HG03469 (cell line): ENCODE data around the gene PODXL2.
"Not testable (repeated sequence)": the region's sequence is repeated elsewhere in the genome, so short reads cannot be mapped to it uniquely, and the experiment has no call there.

Source experiments
- ATAC-seq: cut with Tn5 transposase; IDR thresholded peaks from one replicate; pipeline ENCODE4 v1.9.1; 2021; ENCODE audit warnings: mild to moderate bottlenecking, moderate library complexity, moderate number of reproducible peaks; ENCODE audit not compliant: unreplicated experiment

The PODXL2 gene

GRCh38 chr3:127604546-127605165, 24.3 kb upstream of the PODXL2 start:
- ATAC-seq = no peak

- not testable (repeated sequence) for ATAC-seq
Observed at GRCh38 chr3:127605547-127605946, 23.4 kb upstream of the PODXL2 start.

- no peak for ATAC-seq
Observed at GRCh38 chr3:127606086-127606805, 22.7 kb upstream of the PODXL2 start.

DNA sequence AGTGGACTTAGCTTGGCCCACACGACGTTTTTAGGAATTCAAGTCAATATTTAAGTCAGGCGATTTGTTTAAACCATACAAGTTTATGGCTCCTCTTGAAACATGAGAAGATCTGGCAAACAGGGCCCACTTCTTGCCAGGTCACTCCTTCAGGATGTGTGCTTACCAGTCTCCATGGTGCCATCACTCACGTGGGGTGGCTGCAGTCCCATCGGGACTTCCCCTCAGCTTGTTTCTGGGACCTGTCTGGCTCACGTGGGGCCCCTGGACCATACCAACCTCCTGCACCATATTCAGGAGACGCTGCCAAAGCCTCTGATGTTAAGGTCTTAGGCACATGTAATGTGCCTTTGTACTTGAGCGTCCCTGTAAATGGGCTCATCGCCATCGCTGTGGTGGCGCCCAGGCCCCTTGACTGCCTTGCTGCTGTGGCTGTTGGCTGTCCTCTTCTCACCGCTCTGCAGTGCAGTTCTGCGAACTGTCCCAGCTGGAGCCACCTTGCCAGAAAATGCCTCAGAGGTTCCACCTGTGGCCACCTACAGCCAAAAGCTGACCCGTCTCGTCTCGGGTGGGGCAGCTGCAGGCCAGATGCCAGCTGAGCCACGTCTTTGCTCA, 21.9 kb upstream of the PODXL2 start:
- ATAC-seq = no peak

- ATAC-seq = no peak
Observed at GRCh38 chr3:127607675-127608361, 21.2 kb upstream of the PODXL2 start.

GRCh38 chr3:127608362-127608718, 20.6 kb upstream of the PODXL2 start:
- no peak for ATAC-seq

GRCh38 chr3:127610105-127610504, 18.9 kb upstream of the PODXL2 start:
- no peak for ATAC-seq

DNA sequence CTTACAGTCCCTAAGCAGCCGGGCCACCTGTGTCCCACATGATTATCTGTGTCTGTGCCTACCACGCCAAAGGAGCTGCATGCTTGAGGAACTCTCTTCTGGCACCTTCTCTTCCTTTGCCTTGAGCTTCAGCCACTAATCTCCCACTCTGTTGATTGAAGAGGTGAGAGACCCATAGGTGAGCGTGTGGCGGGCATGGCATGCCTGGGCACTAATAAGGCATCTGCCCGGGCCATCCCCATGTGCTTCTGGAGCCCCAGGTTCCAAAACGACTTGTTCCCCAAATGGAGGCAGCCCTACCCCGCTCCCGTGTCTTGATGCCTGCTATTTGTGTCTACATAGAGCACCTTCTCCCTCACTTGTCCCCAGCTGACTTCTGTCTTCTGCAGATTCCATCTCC, 17.7 kb upstream of the PODXL2 start:
- ATAC-seq = no peak

DNA sequence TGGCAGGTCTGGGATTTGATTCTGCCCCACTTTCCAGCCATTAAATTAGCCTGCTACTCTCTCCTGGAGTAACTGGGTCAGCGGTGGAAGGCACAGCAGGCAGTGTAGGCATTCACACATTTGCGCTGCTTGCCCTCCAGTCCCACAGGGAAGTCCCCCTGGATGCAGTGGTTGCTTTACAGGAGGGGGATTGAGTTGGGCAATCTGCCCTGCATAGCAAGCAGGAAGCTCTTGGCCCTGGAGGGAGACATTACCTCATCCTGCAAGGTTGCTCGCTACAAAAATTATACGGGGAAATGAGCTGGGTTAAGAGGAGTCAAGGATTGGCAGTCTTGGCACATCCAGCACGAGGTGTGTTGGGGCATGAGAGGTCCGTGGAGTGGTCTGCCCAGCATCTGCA, 16.0 kb upstream of the PODXL2 start:
- no peak for ATAC-seq

- ATAC-seq = no peak
Observed at GRCh38 chr3:127613406-127613805, 15.6 kb upstream of the PODXL2 start.

GRCh38 chr3:127614928-127615589, 13.9 kb upstream of the PODXL2 start:
- ATAC-seq = no peak

GRCh38 chr3:127615631-127616305, 13.2 kb upstream of the PODXL2 start:
- no peak for ATAC-seq

DNA sequence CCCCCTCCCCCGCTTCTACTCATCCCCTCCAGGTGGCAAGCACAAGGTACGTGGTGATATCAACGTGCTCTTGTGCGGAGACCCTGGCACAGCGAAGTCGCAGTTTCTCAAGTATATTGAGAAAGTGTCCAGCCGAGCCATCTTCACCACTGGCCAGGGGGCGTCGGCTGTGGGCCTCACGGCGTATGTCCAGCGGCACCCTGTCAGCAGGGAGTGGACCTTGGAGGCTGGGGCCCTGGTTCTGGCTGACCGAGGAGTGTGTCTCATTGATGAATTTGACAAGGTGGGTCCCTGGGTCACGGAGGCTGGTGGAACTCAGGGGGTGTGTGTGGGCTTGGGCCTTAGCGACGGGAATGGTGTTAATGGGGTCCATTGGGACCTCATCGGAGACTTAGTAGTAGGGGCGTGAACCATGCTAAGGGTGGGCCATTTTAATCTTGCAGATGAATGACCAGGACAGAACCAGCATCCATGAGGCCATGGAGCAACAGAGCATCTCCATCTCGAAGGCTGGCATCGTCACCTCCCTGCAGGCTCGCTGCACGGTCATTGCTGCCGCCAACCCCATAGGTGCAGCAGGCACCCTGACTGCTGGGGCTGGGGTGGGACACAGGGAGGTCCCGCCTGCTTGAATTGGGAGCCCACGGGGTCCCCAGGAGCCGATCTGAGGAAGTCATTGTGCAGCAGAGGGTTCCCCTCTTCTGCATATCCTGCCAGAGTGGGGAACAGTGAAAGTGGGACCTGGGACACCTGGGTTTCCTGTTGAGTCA, 12.0 kb upstream of the PODXL2 start:
- no peak for ATAC-seq

- no peak for ATAC-seq
Observed at GRCh38 chr3:127618891-127619290, 10.1 kb upstream of the PODXL2 start.

DNA sequence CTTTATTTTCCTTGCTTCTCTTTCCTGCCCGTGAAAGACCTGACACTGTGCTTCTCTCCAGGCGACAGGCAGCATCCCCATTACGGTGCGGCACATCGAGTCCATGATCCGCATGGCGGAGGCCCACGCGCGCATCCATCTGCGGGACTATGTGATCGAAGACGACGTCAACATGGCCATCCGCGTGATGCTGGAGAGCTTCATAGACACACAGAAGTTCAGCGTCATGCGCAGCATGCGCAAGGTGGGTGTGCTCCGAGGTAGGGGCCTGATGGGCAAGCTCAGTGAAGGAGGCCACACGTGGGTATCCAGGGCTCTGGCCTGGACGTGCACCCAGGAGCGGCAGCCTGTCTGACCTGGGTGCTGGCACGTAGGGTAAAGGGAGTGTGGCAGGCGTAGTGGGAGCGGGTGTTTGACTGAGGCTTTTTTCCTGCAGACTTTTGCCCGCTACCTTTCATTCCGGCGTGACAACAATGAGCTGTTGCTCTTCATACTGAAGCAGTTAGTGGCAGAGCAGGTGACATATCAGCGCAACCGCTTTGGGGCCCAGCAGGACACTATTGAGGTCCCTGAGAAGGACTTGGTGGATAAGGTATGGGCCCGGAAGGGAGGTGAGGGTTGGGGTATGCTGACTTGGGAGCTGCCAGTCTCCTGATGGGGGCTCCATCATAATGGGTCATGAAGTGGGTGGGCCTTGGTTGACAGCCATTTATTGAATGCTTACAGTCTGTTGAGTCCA, 8.2 kb upstream of the PODXL2 start:
- ATAC-seq = no peak

- no peak for ATAC-seq
Observed at GRCh38 chr3:127622031-127622430, 7.0 kb upstream of the PODXL2 start.

DNA sequence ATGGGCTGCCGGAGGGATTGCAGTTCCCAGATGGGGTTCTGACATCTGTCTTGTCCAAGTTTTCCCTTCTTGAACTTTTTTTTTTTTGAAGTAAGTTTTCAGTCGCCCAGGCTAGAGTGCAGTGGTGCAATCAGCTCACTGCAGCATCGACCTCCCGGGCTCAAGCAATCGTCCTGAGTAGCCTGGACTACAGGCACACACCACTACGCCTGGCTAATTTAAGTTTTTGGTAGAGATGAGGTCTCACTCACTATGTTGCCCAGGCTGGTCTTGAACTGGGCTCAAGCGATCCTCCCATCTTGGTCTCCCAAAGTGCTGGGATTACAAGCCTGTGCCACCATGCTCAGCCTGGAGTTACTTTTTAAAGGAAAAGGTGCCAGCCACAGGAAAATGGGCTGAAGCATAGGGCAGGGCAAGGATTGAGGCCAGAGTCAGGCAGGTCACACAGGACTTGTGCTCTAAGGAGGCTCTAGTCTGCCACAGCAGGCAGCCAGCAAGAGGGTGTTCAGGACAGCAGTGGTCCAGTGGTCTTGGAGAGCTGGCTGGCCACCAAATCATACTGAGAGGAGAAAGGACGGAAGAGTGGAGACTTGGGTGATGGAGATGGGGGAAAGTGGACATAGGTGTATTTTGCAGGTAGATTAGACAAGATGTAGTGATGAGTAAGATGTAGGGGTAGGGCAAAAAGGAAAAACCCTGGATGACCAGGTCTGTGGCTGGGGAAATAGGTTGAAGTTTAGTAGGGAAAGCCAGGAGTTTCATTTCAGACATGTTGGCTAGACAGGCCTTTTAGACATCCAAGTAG, 6.0 kb upstream of the PODXL2 start:
- no peak for ATAC-seq

DNA sequence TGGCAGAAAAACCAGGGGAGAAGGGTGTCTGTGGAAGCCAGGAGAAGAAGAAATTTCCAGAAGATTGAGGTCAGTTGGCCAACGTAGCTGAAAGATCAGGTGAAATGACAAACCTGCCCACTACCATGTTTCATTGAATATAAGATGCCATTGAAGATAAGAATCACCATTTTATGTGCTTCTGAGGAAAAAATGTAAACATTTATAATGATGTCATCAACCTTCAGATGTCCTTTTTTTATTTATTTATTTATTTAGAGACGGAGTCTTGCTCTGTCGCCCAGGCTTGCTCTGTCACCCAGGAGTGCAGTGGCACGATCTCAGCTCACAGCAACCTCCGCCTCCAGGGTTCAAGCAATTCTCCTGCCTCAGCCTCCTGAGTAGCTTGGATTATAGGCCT, 4.9 kb upstream of the PODXL2 start:
- no peak for ATAC-seq
